Heart left ventricle (tissue), 16 donors: Measurements from ENCODE around the gene KCND3. TPM values are rescaled to one million over a fixed set of nuclear protein-coding genes. Genes with fewer than 3 reads are reported as not detected.
A peak's percentile ranks its signal among the peaks of the same experiment; 100 is the strongest.

Source experiments
- ATAC-seq, 4 donors: fragments of 200-7000 bp; cut with Tn5 transposase; one replicate each; pipeline ENCODE4 v1.9.1; 2020 to 2022; ENCODE audit warnings: moderate library complexity in 4 of 4, mild to moderate bottlenecking in 3 of 4, moderate number of reproducible peaks in 1 of 4
- DNase-seq, 5 donors: peaks; one replicate each; pipeline ENCODE4 v3.0.0-alpha.2; 2020
- H3K27ac ChIP-seq, 12 donors: fragments of 200-600 bp; sonication (generic) in 4 of 12; one replicate each; pipeline versions ENCODE4 v1.5.0 to v1.8.0; 2016 to 2022; ENCODE audit warnings: mild to moderate bottlenecking in 2 of 12
- H3K27me3 ChIP-seq, 9 donors: fragments of 200-600 bp; sonication (generic) in 2 of 9; one replicate each; pipeline versions ENCODE4 v1.5.1 to v1.8.0; 2016 to 2022; ENCODE audit warnings: mild to moderate bottlenecking in 3 of 9
- H3K36me3 ChIP-seq, 9 donors: fragments of 200-600 bp; sonication (generic) in 2 of 9; one replicate each; pipeline versions ENCODE4 v1.5.0 to v1.8.0; 2018 to 2022; ENCODE audit warnings: mild to moderate bottlenecking in 2 of 9
- H3K4me1 ChIP-seq, 12 donors: fragments of 200-600 bp; sonication (generic) in 4 of 12; one replicate each; pipeline versions ENCODE4 v1.5.0 to v1.8.0; 2016 to 2022; ENCODE audit warnings: mild to moderate bottlenecking in 3 of 12
- H3K4me3 ChIP-seq, 12 donors: fragments of 200-600 bp; sonication (generic) in 4 of 12; one replicate each; pipeline versions ENCODE4 v1.5.0 to v1.8.0; 2017 to 2022; ENCODE audit warnings: mild to moderate bottlenecking in 9 of 12, moderate library complexity in 4 of 12
- H3K9me3 ChIP-seq, 12 donors: fragments of 200-600 bp; sonication (generic) in 4 of 12; one replicate each; pipeline versions ENCODE4 v1.5.0 to v1.8.0; 2016 to 2022; ENCODE audit warnings: mild to moderate bottlenecking in 1 of 12
- POLR2A ChIP-seq, 2 donors: fragments of 450-650 bp; IDR thresholded peaks; one replicate each; pipeline ENCODE4 v1.6.1; 2017; ENCODE audit warnings: antibody characterized with exemption in 2 of 2, mild to moderate bottlenecking in 2 of 2, moderate library complexity in 2 of 2
- WGBS, 4 donors: extraction: QIAGEN DNeasy Blood & Tissue Kit in 2 of 4; methylation state at CpG; one replicate each; pipeline versions ENCODE4 v1.1.5 to v1.1.7; 2013 to 2018; 5-methylcytosine and 5-hydroxymethylcytosine counted together
- intact Hi-C, 10 donors: fragments of 100-400 bp; cut with DNase I; formaldehyde crosslinking; loops; one replicate each; pipeline versions ENCODE4 v1.11.1 to v1.14.2; 2022
- polyA plus RNA-seq, 2 donors: library from polyadenylated mRNA; stranded (reverse); fragments of 200-250 nt; gene quantifications; one replicate each; pipeline ENCODE4 v1.2.3, GENCODE V29; 2013
- total RNA-seq, 9 donors: library from RNA; depleted of rRNA in 2 of 9; stranded (reverse); fragments of >200 nt in 2 of 9; fragmentation: NEBNext Ultra II Directional in 3 of 9; extraction: Animal tissue kit (Norgen Biotek cat#: 25700) in 3 of 9; gene quantifications; one replicate each; pipeline versions ENCODE4 v1.1.0 to v1.2.4, GENCODE V29; 2016 to 2023
- TF ChIP-seq, protein P1 (sequence below), 12 donors: fragments of 200-600 bp; sonication (generic) in 4 of 12; IDR thresholded peaks; one replicate each; pipeline versions ENCODE4 v1.5.0 to v1.8.0; 2018 to 2022; ENCODE audit warnings: antibody characterized with exemption in 12 of 12, mild to moderate bottlenecking in 5 of 12
- donor health status: ischemic (EF 13 %, LVEDD 7.1; RV severe dilation, severe dysfunction).
- donor health status: healthy with polysubstance abuse.
- donor health status: DM: no; HTN: yes; CAD: no.
- donor health status: DM: no; HTN: no; CAD: no.
- donor health status: ischemic (EF 25% LVEDD 6.9; RV normal size, moderate dysfunction).
- donor health status: ischemic (EF 25% LVEDD 5.7; RV mildly dilated, moderate dysfunction).
- donor health status: healthy.
- donor health status: DM: yes; HTN: yes; CAD: no.
- donor health status: ischemic (EF 35%, LVEDD 5.7; RV mildly dilated, moderate dysfunction).
- donor health status: nonischemic (EF 11% LVEDD 7.7; RV severe dilation, severe dysfunction).
- donor health status: DM: yes; HTN: yes; CAD: no.
- donor health status: PGD.
- donor health status: ischemic (EF 29% LVEDD 5.4; RV normal size, mild dysfunction).
- donor health status: nonischemic (EF 23%, LVEDD 6.1; RV moderate dilation, normal function).

The KCND3 gene
- total and polyA plus RNA-seq, 11 donors = 7.2 to 23.0 (median 15.3) TPM

DNA sequence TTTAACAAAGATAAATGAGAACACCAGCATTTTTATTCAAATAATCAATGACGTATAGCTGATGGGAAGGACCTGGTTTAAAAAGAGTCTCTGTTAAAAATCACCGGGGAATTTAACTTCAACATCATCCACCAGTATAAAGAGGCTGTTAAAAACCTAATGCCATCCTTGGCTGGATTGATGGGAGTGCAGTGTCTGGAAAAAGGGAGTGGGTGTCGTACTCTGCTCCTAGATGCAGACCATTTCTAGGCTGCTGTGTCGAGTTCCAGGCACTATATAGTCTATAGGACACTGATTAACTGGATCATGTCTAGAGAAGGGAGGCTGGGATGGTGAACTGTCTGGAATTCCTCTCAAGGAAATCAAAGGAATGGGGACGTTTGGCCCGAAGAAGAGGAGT, 197.7 kb downstream of the KCND3 start:
- Histone ChIP-seq H3K9me3 (no peaks in the 10 kb centered on the region), H3K4me1 (peaks cover 0 to 8% (median under 1%) of the 10 kb centered on the region in 12 donors), H3K27me3 (no peaks in the 10 kb centered on the region), H3K27ac (no peak overlapping the region), H3K4me3 (no peak overlapping the region), H3K36me3 (no peaks in the 10 kb centered on the region)
- intact Hi-C loops = loop anchor here in 5 of 10 donors (5.0 to 10.0 kb wide), 2 partner anchors 543 to 546 kb away; no protein-coding TSS in a partner anchor
- DNase-seq (no peak), ATAC-seq (no peak)
- TF ChIP-seq POLR2A (IDR thresholded peaks at IDR 0.05) = no peak
- TF ChIP-seq, protein P1, sequence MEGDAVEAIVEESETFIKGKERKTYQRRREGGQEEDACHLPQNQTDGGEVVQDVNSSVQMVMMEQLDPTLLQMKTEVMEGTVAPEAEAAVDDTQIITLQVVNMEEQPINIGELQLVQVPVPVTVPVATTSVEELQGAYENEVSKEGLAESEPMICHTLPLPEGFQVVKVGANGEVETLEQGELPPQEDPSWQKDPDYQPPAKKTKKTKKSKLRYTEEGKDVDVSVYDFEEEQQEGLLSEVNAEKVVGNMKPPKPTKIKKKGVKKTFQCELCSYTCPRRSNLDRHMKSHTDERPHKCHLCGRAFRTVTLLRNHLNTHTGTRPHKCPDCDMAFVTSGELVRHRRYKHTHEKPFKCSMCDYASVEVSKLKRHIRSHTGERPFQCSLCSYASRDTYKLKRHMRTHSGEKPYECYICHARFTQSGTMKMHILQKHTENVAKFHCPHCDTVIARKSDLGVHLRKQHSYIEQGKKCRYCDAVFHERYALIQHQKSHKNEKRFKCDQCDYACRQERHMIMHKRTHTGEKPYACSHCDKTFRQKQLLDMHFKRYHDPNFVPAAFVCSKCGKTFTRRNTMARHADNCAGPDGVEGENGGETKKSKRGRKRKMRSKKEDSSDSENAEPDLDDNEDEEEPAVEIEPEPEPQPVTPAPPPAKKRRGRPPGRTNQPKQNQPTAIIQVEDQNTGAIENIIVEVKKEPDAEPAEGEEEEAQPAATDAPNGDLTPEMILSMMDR (IDR thresholded peaks at IDR 0.05) = no peak
- WGBS, 4 donors = 84 to 87% (median 86%) methylated on average over 6 of the region's 6 CpGs

DNA sequence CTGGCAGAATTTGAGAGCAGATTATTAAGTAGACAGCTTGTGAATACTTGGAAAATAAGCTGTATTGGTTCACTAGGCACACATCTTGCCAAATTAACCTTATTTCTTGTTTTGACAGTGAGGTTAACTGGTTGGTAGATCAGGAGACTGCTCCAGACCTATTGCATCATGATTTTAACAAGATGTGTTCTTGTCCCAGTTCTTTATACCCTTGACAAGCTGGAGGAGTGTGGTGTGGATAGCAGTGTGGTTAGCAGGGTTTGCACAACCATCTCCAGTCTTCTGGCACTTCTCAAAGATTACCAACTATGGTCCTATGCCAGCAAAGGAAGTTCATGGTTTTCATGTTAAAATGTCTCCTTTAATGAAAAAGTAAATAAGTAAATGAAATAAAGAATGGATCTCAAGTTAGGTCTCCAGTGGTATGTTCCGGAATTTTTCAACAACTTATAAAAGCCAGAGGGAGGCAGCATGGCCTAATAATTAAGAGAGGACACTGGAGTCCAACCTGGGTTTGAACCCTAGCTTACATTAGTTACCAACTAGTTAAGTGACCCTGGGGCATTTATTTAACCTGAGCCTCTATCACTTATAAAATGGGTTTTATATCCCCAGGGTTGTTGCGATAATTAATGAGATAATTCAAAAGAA, 199.7 kb downstream of the KCND3 start:
- Histone ChIP-seq H3K4me3 (no peak overlapping the region), H3K4me1 (peaks cover 0 to 8% (median under 1%) of the 10 kb centered on the region in 12 donors), H3K27ac (no peak overlapping the region), H3K9me3 (no peaks in the 10 kb centered on the region), H3K27me3 (no peaks in the 10 kb centered on the region), H3K36me3 (no peaks in the 10 kb centered on the region)
- no peak for DNase-seq
- WGBS, 4 donors = 82 to 89% (median 84%) methylated on average over 2 of the region's 2 CpGs
- peak in 2 of 4 donors; percentile 66 to 67 for ATAC-seq
- intact Hi-C loops = loop anchor here in 8 of 10 donors (5.0 to 10.0 kb wide), 2 partner anchors 545 to 548 kb away; no protein-coding TSS in a partner anchor
- TF ChIP-seq, protein P1 (IDR thresholded peaks at IDR 0.05) = peak in 7 of 12 donors; percentile 10 to 43 (median 28)
- no peak for TF ChIP-seq POLR2A (IDR thresholded peaks at IDR 0.05)

DNA sequence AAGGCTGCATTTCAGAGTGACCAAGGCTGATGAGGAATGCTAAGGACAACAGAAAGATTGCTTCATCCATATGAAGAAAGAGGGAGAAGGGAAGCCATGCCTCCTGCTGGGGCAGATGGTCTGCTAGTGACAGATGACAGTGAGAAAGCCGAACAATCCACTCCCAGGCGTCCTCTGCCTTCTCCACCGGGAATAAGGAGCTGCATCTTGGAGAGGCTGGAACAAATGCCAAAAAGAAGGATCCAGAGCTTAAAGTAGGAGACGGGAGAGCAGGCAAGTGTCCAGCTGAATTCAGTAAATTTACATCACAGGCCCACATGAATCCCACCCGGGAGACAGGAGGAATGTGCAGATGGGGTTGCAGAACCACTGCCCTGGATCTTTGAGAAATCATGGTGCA, 200.3 kb downstream of the KCND3 start:
- H3K9me3 ChIP-seq = no peaks in the 10 kb centered on the region
- no peak for TF ChIP-seq POLR2A (IDR thresholded peaks at IDR 0.05)
- TF ChIP-seq, protein P1 (IDR thresholded peaks at IDR 0.05) = no peak
- intact Hi-C loops = loop anchor here in 3 of 10 donors (5.0 to 10.0 kb wide), 2 partner anchors 546 to 548 kb away; no protein-coding TSS in a partner anchor
- H3K27ac ChIP-seq = no peak overlapping the region
- 59 to 71% (median 65%) methylated on average over 5 of the region's 5 CpGs for WGBS, 4 donors
- no peaks in the 10 kb centered on the region for H3K36me3 ChIP-seq
- H3K4me3 ChIP-seq = no peak overlapping the region
- H3K27me3 ChIP-seq = no peaks in the 10 kb centered on the region
- peaks cover 0 to 8% (median under 1%) of the 10 kb centered on the region in 12 donors for H3K4me1 ChIP-seq
- no peak for DNase-seq
- ATAC-seq = peak in 1 of 4 donors; percentile 13

DNA sequence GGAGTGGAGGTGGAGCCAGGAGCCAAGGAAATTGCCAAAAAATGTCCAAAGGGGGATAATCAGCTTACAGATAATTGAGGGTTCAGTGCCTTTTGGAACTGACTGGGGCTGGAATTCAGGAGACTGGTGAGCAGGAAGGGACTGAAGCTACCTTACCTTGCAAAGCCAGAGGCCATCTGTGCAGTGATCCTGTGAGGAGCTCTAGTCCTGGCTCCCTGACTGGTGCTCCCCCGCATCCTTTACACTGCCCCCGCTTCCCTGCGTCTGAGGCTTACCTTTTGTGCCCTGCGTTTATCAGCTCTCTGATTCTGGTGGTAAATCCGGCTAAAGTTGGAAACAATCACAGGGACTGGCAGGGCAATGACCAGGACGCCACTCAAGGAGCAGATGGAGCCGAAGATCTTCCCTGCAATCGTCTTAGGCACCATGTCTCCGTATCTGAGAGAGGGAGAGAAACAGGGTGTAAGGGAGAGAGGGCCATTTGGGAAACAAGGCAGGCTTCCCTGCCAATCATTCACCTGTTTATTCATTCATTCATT, 202.7 kb downstream of the KCND3 start:
- no peak overlapping the region for H3K27ac ChIP-seq
- TF ChIP-seq POLR2A (IDR thresholded peaks at IDR 0.05) = no peak
- TF ChIP-seq, protein P1 (IDR thresholded peaks at IDR 0.05) = no peak
- no peaks in the 10 kb centered on the region for H3K9me3 ChIP-seq
- intact Hi-C loops = loop anchor here in 3 of 10 donors (5.0 to 10.0 kb wide), 2 partner anchors 548 to 551 kb away; no protein-coding TSS in a partner anchor
- H3K4me1 ChIP-seq = peaks cover 0 to 3% (median 0%) of the 10 kb centered on the region in 12 donors
- DNase-seq (no peak), ATAC-seq (no peak)
- H3K27me3 ChIP-seq = no peaks in the 10 kb centered on the region
- no peaks in the 10 kb centered on the region for H3K36me3 ChIP-seq
- no peak overlapping the region for H3K4me3 ChIP-seq
- 75 to 77% (median 76%) methylated on average over 9 of the region's 9 CpGs for WGBS, 4 donors
